ENCODE results near the gene URB2.

The URB2 gene

GRCh38 chr1:229664133-229664689 is 38.2 kb downstream of the URB2 start:
- H3K27ac ChIP-seq (ENCODE audit: low read length): no peak overlapping the region

DNA sequence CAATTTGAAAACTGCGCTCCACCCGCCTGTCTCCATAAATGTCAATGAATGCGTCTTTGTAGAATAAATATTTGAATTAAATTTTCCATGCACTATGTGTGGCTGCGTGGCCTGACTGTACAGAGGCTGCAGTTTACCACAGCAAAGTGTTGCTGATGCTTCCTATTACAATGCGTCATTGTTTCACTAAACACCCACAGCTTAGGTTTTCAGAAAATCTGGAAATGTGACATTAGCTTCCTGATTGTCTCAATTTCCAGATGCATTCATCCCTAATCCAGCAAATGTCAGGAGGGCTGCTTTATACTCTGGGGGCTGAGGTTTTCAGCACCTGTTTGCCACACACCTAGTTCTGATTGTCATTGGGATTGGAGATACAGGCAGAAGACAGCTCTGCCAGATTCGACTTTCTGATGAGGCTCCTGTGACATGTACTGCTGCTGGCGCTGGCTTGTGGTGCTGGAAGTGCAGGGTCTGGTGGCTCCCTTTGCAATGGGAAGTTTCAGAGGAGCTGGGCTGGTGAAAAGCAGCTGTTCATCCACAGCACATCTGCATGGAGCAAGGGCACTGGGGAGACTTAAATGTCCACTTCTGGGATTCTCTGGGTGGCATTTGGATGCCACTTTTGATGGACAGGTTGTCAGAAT is 40.0 kb downstream of the URB2 start:
- no peaks in the 10 kb centered on the region for H3K4me1 ChIP-seq (ENCODE audit: control insufficient read depth, insufficient read depth, low read length)
- H3K27ac ChIP-seq (ENCODE audit: low read length): no peak overlapping the region
- H3K36me3 ChIP-seq (ENCODE audit: control insufficient read depth, insufficient read depth, low read length): peaks cover 5% of the 10 kb centered on the region; the same call in 1 of the 2 replicates
- no peaks in the 10 kb centered on the region; the same call in 1 of the 2 replicates for H3K27me3 ChIP-seq (ENCODE audit: control insufficient read depth, insufficient read depth, low read length)
- no peak for DNase-seq (ENCODE audit: low read depth, low spot score)
- H3K4me3 ChIP-seq (ENCODE audit: low read length): no peak overlapping the region
- H3K9me3 ChIP-seq (ENCODE audit: control insufficient read depth, insufficient read depth, low read length): no peaks in the 10 kb centered on the region
- no CpG with 5 or more reads among the region's 7 CpGs for WGBS (ENCODE audit: insufficient coverage, insufficient read length)

More at GRCh38 chr1:229664133-229664689, 38.2 kb downstream of the URB2 start:
- no peaks in the 10 kb centered on the region; the same call in 1 of the 2 replicates for H3K27me3 ChIP-seq (ENCODE audit: control insufficient read depth, insufficient read depth, low read length)
- DNase-seq (ENCODE audit: low read depth, low spot score): no peak
- H3K36me3 ChIP-seq (ENCODE audit: control insufficient read depth, insufficient read depth, low read length): peaks cover 5% of the 10 kb centered on the region; the same call in 1 of the 2 replicates
- H3K4me1 ChIP-seq (ENCODE audit: control insufficient read depth, insufficient read depth, low read length): no peaks in the 10 kb centered on the region
- H3K9me3 ChIP-seq (ENCODE audit: control insufficient read depth, insufficient read depth, low read length): no peaks in the 10 kb centered on the region
- WGBS (ENCODE audit: insufficient coverage, insufficient read length): no CpG with 5 or more reads among the region's 9 CpGs
- no peak overlapping the region for H3K4me3 ChIP-seq (ENCODE audit: low read length)

- no peak for DNase-seq (ENCODE audit: low read depth, low spot score)
- H3K36me3 ChIP-seq (ENCODE audit: control insufficient read depth, insufficient read depth, low read length): peaks cover 4% of the 10 kb centered on the region; the same call in 1 of the 2 replicates
- no peaks in the 10 kb centered on the region for H3K9me3 ChIP-seq (ENCODE audit: control insufficient read depth, insufficient read depth, low read length)
- H3K27ac ChIP-seq (ENCODE audit: low read length): no peak overlapping the region
- no peak overlapping the region for H3K4me3 ChIP-seq (ENCODE audit: low read length)
- no CpG with 5 or more reads among the region's 4 CpGs for WGBS (ENCODE audit: insufficient coverage, insufficient read length)
- no peaks in the 10 kb centered on the region for H3K4me1 ChIP-seq (ENCODE audit: control insufficient read depth, insufficient read depth, low read length)
- no peaks in the 10 kb centered on the region; the same call in 1 of the 2 replicates for H3K27me3 ChIP-seq (ENCODE audit: control insufficient read depth, insufficient read depth, low read length)
Observed at GRCh38 chr1:229666585-229666984, 40.5 kb downstream of the URB2 start.

DNA sequence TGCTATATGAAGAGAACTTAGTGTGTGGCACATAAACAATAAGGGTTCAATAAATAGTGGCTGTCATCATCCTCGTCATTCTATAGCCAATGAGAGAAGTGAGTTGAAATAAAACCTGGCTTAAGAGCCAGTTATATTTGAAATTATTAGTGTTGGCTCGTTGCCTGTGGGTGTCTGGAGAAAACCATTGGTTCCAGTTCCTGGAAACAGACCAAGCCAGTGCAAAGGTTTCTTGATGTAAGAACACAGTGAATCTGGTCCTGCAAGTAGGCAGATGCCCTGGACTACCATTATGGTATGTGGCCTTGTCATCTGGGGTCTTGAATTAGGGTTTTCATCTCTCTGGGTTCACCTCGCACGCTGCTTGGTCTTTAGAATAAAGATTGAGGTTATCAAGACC is 43.3 kb downstream of the URB2 start:
- Histone ChIP-seq H3K27ac (ENCODE audit: low read length) (no peak overlapping the region), H3K4me1 (ENCODE audit: control insufficient read depth, insufficient read depth, low read length) (no peaks in the 10 kb centered on the region), H3K27me3 (ENCODE audit: control insufficient read depth, insufficient read depth, low read length) (no peaks in the 10 kb centered on the region; the same call in 1 of the 2 replicates), H3K36me3 (ENCODE audit: control insufficient read depth, insufficient read depth, low read length) (no peaks in the 10 kb centered on the region), H3K9me3 (ENCODE audit: control insufficient read depth, insufficient read depth, low read length) (no peaks in the 10 kb centered on the region), H3K4me3 (ENCODE audit: low read length) (no peak overlapping the region)
- WGBS (ENCODE audit: insufficient coverage, insufficient read length): no CpG with 5 or more reads among the region's 4 CpGs
- DNase-seq (ENCODE audit: low read depth, low spot score): no peak

GRCh38 chr1:229671310-229671709 is 45.3 kb downstream of the URB2 start:
- Histone ChIP-seq H3K4me3 (ENCODE audit: low read length) (no peak overlapping the region), H3K27me3 (ENCODE audit: control insufficient read depth, insufficient read depth, low read length) (no peaks in the 10 kb centered on the region; the same call in 1 of the 2 replicates), H3K36me3 (ENCODE audit: control insufficient read depth, insufficient read depth, low read length) (no peaks in the 10 kb centered on the region), H3K9me3 (ENCODE audit: control insufficient read depth, insufficient read depth, low read length) (no peaks in the 10 kb centered on the region), H3K27ac (ENCODE audit: low read length) (no peak overlapping the region), H3K4me1 (ENCODE audit: control insufficient read depth, insufficient read depth, low read length) (no peaks in the 10 kb centered on the region)
- no CpG with 5 or more reads among the region's 5 CpGs for WGBS (ENCODE audit: insufficient coverage, insufficient read length)
- DNase-seq (ENCODE audit: low read depth, low spot score): no peak

- Histone ChIP-seq H3K27ac (ENCODE audit: low read length) (no peak overlapping the region), H3K27me3 (ENCODE audit: control insufficient read depth, insufficient read depth, low read length) (no peaks in the 10 kb centered on the region), H3K4me1 (ENCODE audit: control insufficient read depth, insufficient read depth, low read length) (no peaks in the 10 kb centered on the region), H3K9me3 (ENCODE audit: control insufficient read depth, insufficient read depth, low read length) (no peaks in the 10 kb centered on the region), H3K36me3 (ENCODE audit: control insufficient read depth, insufficient read depth, low read length) (no peaks in the 10 kb centered on the region), H3K4me3 (ENCODE audit: low read length) (no peak overlapping the region)
- no peak for DNase-seq (ENCODE audit: low read depth, low spot score)
- WGBS (ENCODE audit: insufficient coverage, insufficient read length): no CpG with 5 or more reads among the region's 2 CpGs
Observed at GRCh38 chr1:229672246-229672645, 46.2 kb downstream of the URB2 start.

DNA sequence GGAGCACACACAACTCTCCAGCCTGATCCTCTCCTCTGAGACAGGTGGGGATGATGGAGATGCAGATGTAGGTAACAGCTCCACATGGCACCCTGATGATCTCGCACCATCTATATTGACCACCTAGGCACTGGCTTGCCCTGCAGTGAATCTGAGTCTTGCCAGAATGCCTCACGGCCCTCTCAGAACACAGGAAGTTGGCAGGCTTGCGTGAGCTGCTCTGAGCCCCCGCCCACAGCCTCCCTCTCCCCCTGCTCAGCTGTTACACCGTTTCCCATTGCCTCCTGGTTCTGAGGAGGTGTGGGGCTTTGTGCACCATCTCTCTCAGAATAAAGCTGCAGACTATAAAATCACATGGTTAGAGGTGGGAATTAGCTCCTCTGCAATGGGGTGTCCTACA is 48.0 kb downstream of the URB2 start:
- H3K36me3 ChIP-seq (ENCODE audit: control insufficient read depth, insufficient read depth, low read length): no peaks in the 10 kb centered on the region
- no peaks in the 10 kb centered on the region for H3K9me3 ChIP-seq (ENCODE audit: control insufficient read depth, insufficient read depth, low read length)
- no CpG with 5 or more reads among the region's 5 CpGs for WGBS (ENCODE audit: insufficient coverage, insufficient read length)
- no peak for DNase-seq (ENCODE audit: low read depth, low spot score)
- H3K27me3 ChIP-seq (ENCODE audit: control insufficient read depth, insufficient read depth, low read length): no peaks in the 10 kb centered on the region
- no peak overlapping the region for H3K4me3 ChIP-seq (ENCODE audit: low read length)
- no peaks in the 10 kb centered on the region for H3K4me1 ChIP-seq (ENCODE audit: control insufficient read depth, insufficient read depth, low read length)
- H3K27ac ChIP-seq (ENCODE audit: low read length): no peak overlapping the region

DNA sequence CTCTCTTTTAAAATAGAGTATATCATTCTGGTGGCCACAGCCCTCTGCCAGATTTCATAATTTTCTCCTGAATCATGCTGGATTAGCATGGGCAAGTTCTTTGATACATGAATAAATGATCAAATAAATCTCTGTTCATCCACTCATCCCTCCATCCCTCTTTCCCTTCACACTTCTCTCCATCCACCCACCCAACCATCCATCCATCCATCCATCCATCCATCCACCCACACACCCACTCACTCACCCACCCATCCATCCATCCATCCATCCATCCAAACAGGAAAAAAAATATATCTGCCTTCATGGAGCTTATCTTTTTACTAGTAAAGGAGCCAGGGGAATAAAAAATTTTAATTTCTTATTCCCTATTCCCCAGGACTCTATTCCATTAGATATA is 49.3 kb downstream of the URB2 start:
- Histone ChIP-seq H3K4me1 (ENCODE audit: control insufficient read depth, insufficient read depth, low read length) (no peaks in the 10 kb centered on the region), H3K27me3 (ENCODE audit: control insufficient read depth, insufficient read depth, low read length) (no peaks in the 10 kb centered on the region), H3K27ac (ENCODE audit: low read length) (no peak overlapping the region), H3K36me3 (ENCODE audit: control insufficient read depth, insufficient read depth, low read length) (no peaks in the 10 kb centered on the region), H3K4me3 (ENCODE audit: low read length) (no peak overlapping the region), H3K9me3 (ENCODE audit: control insufficient read depth, insufficient read depth, low read length) (no peaks in the 10 kb centered on the region)
- no peak for DNase-seq (ENCODE audit: low read depth, low spot score)

- DNase-seq (ENCODE audit: low read depth, low spot score): no peak
- H3K9me3 ChIP-seq (ENCODE audit: control insufficient read depth, insufficient read depth, low read length): no peaks in the 10 kb centered on the region; the same call in 1 of the 2 replicates
- H3K27ac ChIP-seq (ENCODE audit: low read length): no peak overlapping the region
- H3K4me1 ChIP-seq (ENCODE audit: control insufficient read depth, insufficient read depth, low read length): no peaks in the 10 kb centered on the region
- no peaks in the 10 kb centered on the region for H3K36me3 ChIP-seq (ENCODE audit: control insufficient read depth, insufficient read depth, low read length)
- H3K27me3 ChIP-seq (ENCODE audit: control insufficient read depth, insufficient read depth, low read length): no peaks in the 10 kb centered on the region
- no CpG with 5 or more reads among the region's 2 CpGs for WGBS (ENCODE audit: insufficient coverage, insufficient read length)
- no peak overlapping the region for H3K4me3 ChIP-seq (ENCODE audit: low read length)
Observed at GRCh38 chr1:229685149-229685548, 59.1 kb downstream of the URB2 start.

- no peak for DNase-seq (ENCODE audit: low read depth, low spot score)
- Histone ChIP-seq H3K4me1 (ENCODE audit: control insufficient read depth, insufficient read depth, low read length) (no peaks in the 10 kb centered on the region), H3K4me3 (ENCODE audit: low read length) (no peak overlapping the region), H3K27me3 (ENCODE audit: control insufficient read depth, insufficient read depth, low read length) (no peaks in the 10 kb centered on the region), H3K9me3 (ENCODE audit: control insufficient read depth, insufficient read depth, low read length) (no peaks in the 10 kb centered on the region; the same call in 1 of the 2 replicates), H3K36me3 (ENCODE audit: control insufficient read depth, insufficient read depth, low read length) (no peaks in the 10 kb centered on the region), H3K27ac (ENCODE audit: low read length) (no peak overlapping the region)
- WGBS (ENCODE audit: insufficient coverage, insufficient read length): no CpG with 5 or more reads among the region's 4 CpGs
Observed at GRCh38 chr1:229689273-229689672, 63.2 kb downstream of the URB2 start.

- Histone ChIP-seq H3K27ac (ENCODE audit: low read length) (no peak overlapping the region), H3K9me3 (ENCODE audit: control insufficient read depth, insufficient read depth, low read length) (no peaks in the 10 kb centered on the region), H3K36me3 (ENCODE audit: control insufficient read depth, insufficient read depth, low read length) (no peaks in the 10 kb centered on the region), H3K4me1 (ENCODE audit: control insufficient read depth, insufficient read depth, low read length) (peaks cover under 1% of the 10 kb centered on the region; the same call in 1 of the 2 replicates), H3K4me3 (ENCODE audit: low read length) (no peak overlapping the region), H3K27me3 (ENCODE audit: control insufficient read depth, insufficient read depth, low read length) (no peaks in the 10 kb centered on the region)
- WGBS (ENCODE audit: insufficient coverage, insufficient read length): no CpG with 5 or more reads among the region's 7 CpGs
- DNase-seq (ENCODE audit: low read depth, low spot score): no peak
Observed at GRCh38 chr1:229689904-229690303, 63.9 kb downstream of the URB2 start.

Measured in iPS DF 6.9 (cell line).